ENCODE data around the gene MRPL46.

The MRPL46 gene

GRCh38 chr15:88511161-88511560, 44.0 kb upstream of the MRPL46 start:
- 98% methylated on average over 2 of the region's 2 CpGs for WGBS
- no peak overlapping the region for H4K91ac ChIP-seq (ENCODE audit: low read length)
- H3K4me2 ChIP-seq (ENCODE audit: low read length, poor library complexity, severe bottlenecking), result no peak overlapping the region
- H3K14ac ChIP-seq (ENCODE audit: low read length in 2 of 2), result no peak overlapping the region
- H2BK5ac ChIP-seq (ENCODE audit: low read depth, low read length, poor library complexity, severe bottlenecking), result no peak overlapping the region
- H2AFZ ChIP-seq (ENCODE audit: low read depth, low read length), result no peak overlapping the region
- H3K4me1 ChIP-seq (ENCODE audit: control insufficient read depth, insufficient read depth, low read depth, low read length), result no peaks in the 10 kb centered on the region
- H3K36me3 ChIP-seq (ENCODE audit: control insufficient read depth in 1 of 2, insufficient read depth in 2 of 2, low read depth in 1 of 2, low read length in 2 of 2), result peaks cover 12 to 60% of the 10 kb centered on the region in 2 experiments
- H3K79me1 ChIP-seq (replicated peaks; ENCODE audit: low read length, poor library complexity, severe bottlenecking), result no peaks in the 10 kb centered on the region
- no peaks in the 10 kb centered on the region for H3K27me3 ChIP-seq (ENCODE audit: control insufficient read depth in 1 of 2, insufficient read depth in 1 of 2, low read length in 2 of 2)
- H4K8ac ChIP-seq (ENCODE audit: low read length), result no peak overlapping the region
- H3K9ac ChIP-seq (ENCODE audit: low read length), result no peak overlapping the region
- H2BK12ac ChIP-seq (ENCODE audit: low read length in 2 of 2), result no peak overlapping the region
- H3K4ac ChIP-seq (ENCODE audit: low read depth in 1 of 2, low read length in 2 of 2), result no peak overlapping the region
- H3K27ac ChIP-seq (ENCODE audit: low read length, poor library complexity, severe bottlenecking), result no peak overlapping the region
- no peak overlapping the region for H3K23ac ChIP-seq (ENCODE audit: low read length in 2 of 2)
- no peak overlapping the region for H3K18ac ChIP-seq (ENCODE audit: low read depth in 1 of 2, low read length in 2 of 2)
- no peak overlapping the region for H2AK5ac ChIP-seq (ENCODE audit: low read length, severe bottlenecking)
- H3K9me3 ChIP-seq (ENCODE audit: control insufficient read depth, low read length), result no peaks in the 10 kb centered on the region
- no peak overlapping the region for H3K4me3 ChIP-seq (ENCODE audit: insufficient read depth in 1 of 2, low read depth in 1 of 2, low read length in 2 of 2)
- H2BK15ac ChIP-seq (ENCODE audit: low read depth, poor library complexity, severe bottlenecking), result no peak overlapping the region
- no peak overlapping the region for H2BK120ac ChIP-seq (ENCODE audit: low read depth, low read length)
- DNase-seq, result no peak

- H4K91ac ChIP-seq (ENCODE audit: low read length), result no peak overlapping the region
- no peaks in the 10 kb centered on the region for H3K9me3 ChIP-seq (ENCODE audit: control insufficient read depth, low read length)
- no peak overlapping the region for H2BK12ac ChIP-seq (ENCODE audit: low read length in 2 of 2)
- no peaks in the 10 kb centered on the region for H3K27me3 ChIP-seq (ENCODE audit: control insufficient read depth in 1 of 2, insufficient read depth in 1 of 2, low read length in 2 of 2)
- DNase-seq, result no peak
- H3K23ac ChIP-seq (ENCODE audit: low read length in 2 of 2), result no peak overlapping the region
- H4K8ac ChIP-seq (ENCODE audit: low read length), result no peak overlapping the region
- H3K18ac ChIP-seq (ENCODE audit: low read depth in 1 of 2, low read length in 2 of 2), result no peak overlapping the region
- H2BK120ac ChIP-seq (ENCODE audit: low read depth, low read length), result no peak overlapping the region
- H3K36me3 ChIP-seq (ENCODE audit: control insufficient read depth in 1 of 2, insufficient read depth in 2 of 2, low read depth in 1 of 2, low read length in 2 of 2), result peaks cover 15 to 65% of the 10 kb centered on the region in 2 experiments
- no peaks in the 10 kb centered on the region for H3K4me1 ChIP-seq (ENCODE audit: control insufficient read depth, insufficient read depth, low read depth, low read length)
- H2AFZ ChIP-seq (ENCODE audit: low read depth, low read length), result no peak overlapping the region
- H2AK5ac ChIP-seq (ENCODE audit: low read length, severe bottlenecking), result no peak overlapping the region
- H3K4me2 ChIP-seq (ENCODE audit: low read length, poor library complexity, severe bottlenecking), result no peak overlapping the region
- H3K9ac ChIP-seq (ENCODE audit: low read length), result no peak overlapping the region
- H2BK15ac ChIP-seq (ENCODE audit: low read depth, poor library complexity, severe bottlenecking), result no peak overlapping the region
- no peak overlapping the region for H3K4ac ChIP-seq (ENCODE audit: low read depth in 1 of 2, low read length in 2 of 2)
- H3K79me1 ChIP-seq (replicated peaks; ENCODE audit: low read length, poor library complexity, severe bottlenecking), result no peaks in the 10 kb centered on the region
- no peak overlapping the region for H3K14ac ChIP-seq (ENCODE audit: low read length in 2 of 2)
- H3K27ac ChIP-seq (ENCODE audit: low read length, poor library complexity, severe bottlenecking), result no peak overlapping the region
- no peak overlapping the region for H2BK5ac ChIP-seq (ENCODE audit: low read depth, low read length, poor library complexity, severe bottlenecking)
- no peak overlapping the region for H3K4me3 ChIP-seq (ENCODE audit: insufficient read depth in 1 of 2, low read depth in 1 of 2, low read length in 2 of 2)
Observed at GRCh38 chr15:88509964-88510363, 42.8 kb upstream of the MRPL46 start.

- Histone ChIP-seq H3K4me1 (ENCODE audit: control insufficient read depth, insufficient read depth, low read depth, low read length) (no peaks in the 10 kb centered on the region), H3K18ac (ENCODE audit: low read depth in 1 of 2, low read length in 2 of 2) (no peak overlapping the region), H3K9me3 (ENCODE audit: control insufficient read depth, low read length) (no peaks in the 10 kb centered on the region), H3K9ac (ENCODE audit: low read length) (no peak overlapping the region), H3K4ac (ENCODE audit: low read depth in 1 of 2, low read length in 2 of 2) (no peak overlapping the region), H2BK120ac (ENCODE audit: low read depth, low read length) (no peak overlapping the region), H4K91ac (ENCODE audit: low read length) (no peak overlapping the region), H3K36me3 (ENCODE audit: control insufficient read depth in 1 of 2, insufficient read depth in 2 of 2, low read depth in 1 of 2, low read length in 2 of 2) (peaks cover 15 to 65% of the 10 kb centered on the region in 2 experiments), H3K4me3 (ENCODE audit: insufficient read depth in 1 of 2, low read depth in 1 of 2, low read length in 2 of 2) (no peak overlapping the region), H4K8ac (ENCODE audit: low read length) (no peak overlapping the region), H2BK5ac (ENCODE audit: low read depth, low read length, poor library complexity, severe bottlenecking) (no peak overlapping the region), H2AK5ac (ENCODE audit: low read length, severe bottlenecking) (no peak overlapping the region), H3K27ac (ENCODE audit: low read length, poor library complexity, severe bottlenecking) (no peak overlapping the region), H2BK15ac (ENCODE audit: low read depth, poor library complexity, severe bottlenecking) (no peak overlapping the region), H2AFZ (ENCODE audit: low read depth, low read length) (no peak overlapping the region), H2BK12ac (ENCODE audit: low read length in 2 of 2) (no peak overlapping the region), H3K27me3 (ENCODE audit: control insufficient read depth in 1 of 2, insufficient read depth in 1 of 2, low read length in 2 of 2) (no peaks in the 10 kb centered on the region), H3K14ac (ENCODE audit: low read length in 2 of 2) (no peak overlapping the region), H3K79me1 (replicated peaks; ENCODE audit: low read length, poor library complexity, severe bottlenecking) (no peaks in the 10 kb centered on the region), H3K4me2 (ENCODE audit: low read length, poor library complexity, severe bottlenecking) (no peak overlapping the region), H3K23ac (ENCODE audit: low read length in 2 of 2) (no peak overlapping the region)
- 90% methylated on average over 4 of the region's 4 CpGs for WGBS
- no peak for DNase-seq
Observed at GRCh38 chr15:88509321-88509720, 42.1 kb upstream of the MRPL46 start.

- no peak overlapping the region for H3K27ac ChIP-seq (ENCODE audit: low read length, poor library complexity, severe bottlenecking)
- no peak overlapping the region for H2AK5ac ChIP-seq (ENCODE audit: low read length, severe bottlenecking)
- H2BK12ac ChIP-seq (ENCODE audit: low read length in 2 of 2), result no peak overlapping the region
Observed at GRCh38 chr15:88506628-88507027, 39.4 kb upstream of the MRPL46 start.

More at GRCh38 chr15:88506628-88507027, 39.4 kb upstream of the MRPL46 start:
- Histone ChIP-seq H2BK120ac (ENCODE audit: low read depth, low read length) (no peak overlapping the region), H3K14ac (ENCODE audit: low read length in 2 of 2) (no peak overlapping the region), H3K9ac (ENCODE audit: low read length) (no peak overlapping the region), H3K4me2 (ENCODE audit: low read length, poor library complexity, severe bottlenecking) (no peak overlapping the region), H3K4me1 (ENCODE audit: control insufficient read depth, insufficient read depth, low read depth, low read length) (no peaks in the 10 kb centered on the region), H3K18ac (ENCODE audit: low read depth in 1 of 2, low read length in 2 of 2) (no peak overlapping the region), H3K23ac (ENCODE audit: low read length in 2 of 2) (no peak overlapping the region), H3K79me1 (replicated peaks; ENCODE audit: low read length, poor library complexity, severe bottlenecking) (no peaks in the 10 kb centered on the region), H3K27me3 (ENCODE audit: control insufficient read depth in 1 of 2, insufficient read depth in 1 of 2, low read length in 2 of 2) (no peaks in the 10 kb centered on the region), H3K4me3 (ENCODE audit: insufficient read depth in 1 of 2, low read depth in 1 of 2, low read length in 2 of 2) (no peak overlapping the region), H4K91ac (ENCODE audit: low read length) (no peak overlapping the region), H3K9me3 (ENCODE audit: control insufficient read depth, low read length) (no peaks in the 10 kb centered on the region), H4K8ac (ENCODE audit: low read length) (no peak overlapping the region), H3K4ac (ENCODE audit: low read depth in 1 of 2, low read length in 2 of 2) (no peak overlapping the region), H2AFZ (ENCODE audit: low read depth, low read length) (no peak overlapping the region), H2BK15ac (ENCODE audit: low read depth, poor library complexity, severe bottlenecking) (no peak overlapping the region), H3K36me3 (ENCODE audit: control insufficient read depth in 1 of 2, insufficient read depth in 2 of 2, low read depth in 1 of 2, low read length in 2 of 2) (peaks cover 7 to 52% of the 10 kb centered on the region in 2 experiments), H2BK5ac (ENCODE audit: low read depth, low read length, poor library complexity, severe bottlenecking) (no peak overlapping the region)
- no peak for DNase-seq
